NCI-H226 (cell line): ENCODE measurements around the gene TUBB2B.
"Not testable (repeated sequence)": the region's sequence is repeated elsewhere in the genome, so short reads cannot be mapped to it uniquely, and the experiment has no call there.

ENCODE experiments used
- DNase-seq: peaks from one replicate; pipeline ENCODE4 v3.0.0-alpha.2; 2015

Gene TUBB2B

GRCh38 chr6:3258201-3258600, 30.7 kb upstream of the TUBB2B start:
- no peak for DNase-seq

GRCh38 chr6:3253597-3253961, 26.1 kb upstream of the TUBB2B start:
- no peak for DNase-seq

- DNase-seq = no peak
These were observed 25.6 kb upstream of the TUBB2B start for GRCh38 chr6:3252861-3253596.

- no peak for DNase-seq
These were observed 24.9 kb upstream of the TUBB2B start for GRCh38 chr6:3252369-3252768.

GRCh38 chr6:3251462-3252314, 24.2 kb upstream of the TUBB2B start:
- peak; percentile 65 for DNase-seq

GRCh38 chr6:3250231-3250675, 22.8 kb upstream of the TUBB2B start:
- no peak for DNase-seq

GRCh38 chr6:3249821-3250220, 22.4 kb upstream of the TUBB2B start:
- no peak for DNase-seq

- peak; percentile 75 for DNase-seq
These were observed 20.0 kb upstream of the TUBB2B start for GRCh38 chr6:3247255-3248146.

- DNase-seq = no peak
These were observed 17.8 kb upstream of the TUBB2B start for GRCh38 chr6:3245216-3245615.

GRCh38 chr6:3244832-3245161, 17.3 kb upstream of the TUBB2B start:
- DNase-seq = not testable (repeated sequence)

GRCh38 chr6:3244003-3244831, 16.8 kb upstream of the TUBB2B start:
- DNase-seq = peak; percentile 51

GRCh38 chr6:3242768-3243167, 15.3 kb upstream of the TUBB2B start:
- DNase-seq = no peak

GRCh38 chr6:3241745-3242144, 14.3 kb upstream of the TUBB2B start:
- not testable (repeated sequence) for DNase-seq

GRCh38 chr6:3240595-3240994, 13.1 kb upstream of the TUBB2B start:
- no peak for DNase-seq

GRCh38 chr6:3239110-3239830, 11.8 kb upstream of the TUBB2B start:
- no peak for DNase-seq

GRCh38 chr6:3237761-3238662, 10.6 kb upstream of the TUBB2B start:
- DNase-seq = no peak

GRCh38 chr6:3236005-3236404, 8.6 kb upstream of the TUBB2B start:
- no peak for DNase-seq

GRCh38 chr6:3235486-3235885, 8.0 kb upstream of the TUBB2B start:
- no peak for DNase-seq

- no peak for DNase-seq
These were observed 6.5 kb upstream of the TUBB2B start for GRCh38 chr6:3233904-3234303.

GRCh38 chr6:3233321-3233720, 5.9 kb upstream of the TUBB2B start:
- DNase-seq = no peak
